ENCODE measurements around the gene UGT1A6.
A peak's percentile ranks its signal among the peaks of the same experiment; 100 is the strongest.

GRCh38 chr2:233674995-233675394 lies 17.7 kb upstream of the UGT1A6 start:
- no peak for TF ChIP-seq EZH2 (IDR thresholded peaks at IDR 0.05; ENCODE audit: borderline replicate concordance, low read length)
- TF ChIP-seq, protein P1, sequence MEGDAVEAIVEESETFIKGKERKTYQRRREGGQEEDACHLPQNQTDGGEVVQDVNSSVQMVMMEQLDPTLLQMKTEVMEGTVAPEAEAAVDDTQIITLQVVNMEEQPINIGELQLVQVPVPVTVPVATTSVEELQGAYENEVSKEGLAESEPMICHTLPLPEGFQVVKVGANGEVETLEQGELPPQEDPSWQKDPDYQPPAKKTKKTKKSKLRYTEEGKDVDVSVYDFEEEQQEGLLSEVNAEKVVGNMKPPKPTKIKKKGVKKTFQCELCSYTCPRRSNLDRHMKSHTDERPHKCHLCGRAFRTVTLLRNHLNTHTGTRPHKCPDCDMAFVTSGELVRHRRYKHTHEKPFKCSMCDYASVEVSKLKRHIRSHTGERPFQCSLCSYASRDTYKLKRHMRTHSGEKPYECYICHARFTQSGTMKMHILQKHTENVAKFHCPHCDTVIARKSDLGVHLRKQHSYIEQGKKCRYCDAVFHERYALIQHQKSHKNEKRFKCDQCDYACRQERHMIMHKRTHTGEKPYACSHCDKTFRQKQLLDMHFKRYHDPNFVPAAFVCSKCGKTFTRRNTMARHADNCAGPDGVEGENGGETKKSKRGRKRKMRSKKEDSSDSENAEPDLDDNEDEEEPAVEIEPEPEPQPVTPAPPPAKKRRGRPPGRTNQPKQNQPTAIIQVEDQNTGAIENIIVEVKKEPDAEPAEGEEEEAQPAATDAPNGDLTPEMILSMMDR (conservative IDR thresholded peaks at IDR 0.05 in 1 of 2, IDR thresholded peaks at IDR 0.05 in 1 of 2; ENCODE audit: extremely low read depth in 1 of 2, insufficient read depth in 1 of 2, low read depth in 1 of 2, low read length in 2 of 2): peak in 1 of 2 donors; percentile 5

Measured in mammary epithelial cell (primary cell).